NB4 (cell line): ENCODE data around the gene ZFAND3.

ENCODE experiments used
- CTCF ChIP-seq: IDR thresholded peaks from one replicate; pipeline ENCODE4 v1.5.1; 2012; ENCODE audit warnings: low read depth, low read length
- POLR2A ChIP-seq: IDR thresholded peaks from 2 replicates; pipeline ENCODE4 v1.6.1; 2011; ENCODE audit warnings: mild to moderate bottlenecking; ENCODE audit not compliant: insufficient read length; ENCODE audit errors: extremely low read depth

DNA sequence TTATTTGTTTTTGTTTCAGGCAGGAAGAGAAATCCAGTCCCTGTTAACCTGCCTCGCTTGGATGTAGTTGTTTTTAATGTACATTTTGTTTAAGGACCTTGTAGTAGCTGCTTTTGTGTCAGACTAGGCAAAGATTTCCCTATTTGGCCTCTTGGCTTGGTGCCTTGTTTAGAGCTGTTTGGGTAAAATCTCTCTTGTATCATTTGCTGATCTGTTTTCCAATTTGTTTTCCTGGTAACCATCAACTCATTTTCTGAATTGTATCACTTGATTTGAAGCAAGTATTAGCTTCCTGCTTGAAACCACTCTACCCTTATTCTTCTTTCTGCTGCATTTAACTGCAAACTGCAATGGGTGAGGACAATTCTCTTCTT lies 160.7 kb downstream of the ZFAND3 start:
- TF ChIP-seq CTCF (no peak), POLR2A (no peak)
